Neural progenitor cell (in vitro differentiated cells): ENCODE results near the gene HRCT1. TPM values are rescaled to one million over a fixed set of nuclear protein-coding genes. Genes with fewer than 3 reads are reported as not detected.
"Not testable (repeated sequence)": the region's sequence is repeated elsewhere in the genome, so short reads cannot be mapped to it uniquely, and the experiment has no call there.

Source experiments
- DNase-seq: peaks from one replicate; pipeline ENCODE4 v3.0.0-alpha.2; 2016; ENCODE audit warnings: low spot score
- H2AFZ ChIP-seq: fragments of 200-600 bp; sonication (generic); replicated peaks from 2 replicates; pipeline ENCODE4 v1.6.1; 2016; ENCODE audit warnings: antibody characterized with exemption
- H3F3A ChIP-seq: fragments of 200-600 bp; sonication (generic); 2 replicates; pipeline ENCODE4 v1.6.1; 2016; ENCODE audit warnings: antibody characterized with exemption, low read depth
- H3K27ac ChIP-seq: fragments of 200-600 bp; sonication (generic); 2 replicates; pipeline ENCODE4 v1.5.1; 2016; ENCODE audit warnings: mild to moderate bottlenecking
- H3K27me3 ChIP-seq: fragments of 200-600 bp; sonication (generic); 2 replicates; pipeline ENCODE4 v1.6.1; 2016; ENCODE audit warnings: mild to moderate bottlenecking, moderate library complexity
- H3K36me3 ChIP-seq: fragments of 200-600 bp; sonication (generic); 2 replicates; pipeline ENCODE4 v1.5.1; 2016
- H3K4me1 ChIP-seq: fragments of 200-600 bp; sonication (generic); 2 replicates; pipeline ENCODE4 v1.6.1; 2016; ENCODE audit warnings: mixed run types
- H3K4me2 ChIP-seq: fragments of 200-600 bp; sonication (generic); 2 replicates; pipeline ENCODE4 v1.6.1; 2016
- H3K4me3 ChIP-seq: fragments of 200-600 bp; sonication (generic); 2 replicates; pipeline ENCODE4 v1.5.1; 2016
- H3K79me2 ChIP-seq: fragments of 200-600 bp; sonication (generic); 2 replicates; pipeline ENCODE4 v1.6.1; 2016; ENCODE audit warnings: low read depth
- H3K9ac ChIP-seq: fragments of 200-600 bp; sonication (generic); 2 replicates; pipeline ENCODE4 v1.6.1; 2016
- H3K9me3 ChIP-seq: fragments of 200-600 bp; sonication (generic); 2 replicates; pipeline ENCODE4 v1.5.1; 2016; ENCODE audit warnings: low read depth
- H4K20me1 ChIP-seq: fragments of 200-600 bp; sonication (generic); 2 replicates; pipeline ENCODE4 v1.6.1; 2016; ENCODE audit warnings: low read depth
- H3K27ac Mint-ChIP-seq: 3 replicates; pipeline ENCODE4 v1.8.0; 2021; ENCODE audit warnings: mixed read lengths
- H3K27me3 Mint-ChIP-seq: 2 replicates; pipeline ENCODE4 v1.8.0; 2022; ENCODE audit warnings: low read depth, mild to moderate bottlenecking, inconsistent platforms, moderate library complexity, mixed read lengths; ENCODE audit not compliant: insufficient read depth
- H3K36me3 Mint-ChIP-seq: 3 replicates; pipeline ENCODE4 v1.8.0; 2021; ENCODE audit warnings: mixed read lengths
- H3K4me1 Mint-ChIP-seq: 3 replicates; pipeline ENCODE4 v1.8.0; 2021; ENCODE audit warnings: mixed read lengths
- H3K4me3 Mint-ChIP-seq: 3 replicates; pipeline ENCODE4 v1.8.0; 2021; ENCODE audit warnings: mild to moderate bottlenecking, moderate library complexity, mixed read lengths
- H3K9me3 Mint-ChIP-seq: 3 replicates; pipeline ENCODE4 v1.8.0; 2020; ENCODE audit warnings: mixed read lengths
- CTCF ChIP-seq: fragments of 200-600 bp; sonication (generic); IDR thresholded peaks from 2 replicates; pipeline ENCODE4 v1.5.1; 2017; ENCODE audit warnings: antibody characterized with exemption, mild to moderate bottlenecking
- EZH2 ChIP-seq: fragments of 200-600 bp; sonication (generic); IDR thresholded peaks from 2 replicates; pipeline ENCODE4 v1.6.1; 2017; ENCODE audit warnings: antibody characterized with exemption, mild to moderate bottlenecking, moderate library complexity
- EZH2phosphoT487 ChIP-seq: fragments of 200-600 bp; sonication (generic); IDR thresholded peaks from 2 replicates; pipeline ENCODE4 v1.6.1; 2017; ENCODE audit warnings: antibody characterized with exemption
- total RNA-seq: library from RNA; depleted of rRNA; stranded (reverse); fragments of >200 nt; gene quantifications from 2 replicates; pipeline ENCODE4 v1.2.3, GENCODE V29; 2015; ENCODE audit warnings: low replicate concordance

The HRCT1 gene
- total RNA-seq, 1 donor from 2014 or later = not detected

GRCh38 chr9:35933550-35934067 is 27.6 kb downstream of the HRCT1 start:
- TF ChIP-seq CTCF (no peak), EZH2phosphoT487 (no peak)
- Mint-ChIP-seq H3K4me3 (no peak overlapping the region), H3K27ac (no peak overlapping the region), H3K27me3 (peaks cover 2% of the 10 kb centered on the region), H3K4me1 (no peaks in the 10 kb centered on the region), H3K9me3 (no peaks in the 10 kb centered on the region), H3K36me3 (peaks cover 1% of the 10 kb centered on the region)
- H3K27ac ChIP-seq = no peak overlapping the region
- H4K20me1 ChIP-seq = no peaks in the 10 kb centered on the region
- H3K27me3 ChIP-seq = peaks cover 6% of the 10 kb centered on the region
- H3K4me3 ChIP-seq = no peak overlapping the region
- no peaks in the 10 kb centered on the region for H3K9me3 ChIP-seq
- H2AFZ ChIP-seq = no peak overlapping the region
- H3K9ac ChIP-seq = no peak overlapping the region
- H3K36me3 ChIP-seq = no peaks in the 10 kb centered on the region
- no peak for DNase-seq
- no peaks in the 10 kb centered on the region for H3F3A ChIP-seq
- no peak overlapping the region for H3K4me2 ChIP-seq
- H3K79me2 ChIP-seq = no peaks in the 10 kb centered on the region
- no peaks in the 10 kb centered on the region for H3K4me1 ChIP-seq

GRCh38 chr9:35934069-35934468 is 28.1 kb downstream of the HRCT1 start:
- not testable (repeated sequence) for H3K9ac ChIP-seq, H3K9me3 ChIP-seq, H3K4me2 ChIP-seq, H3K27ac ChIP-seq, H3K36me3 Mint-ChIP-seq, H3K4me3 Mint-ChIP-seq, H3K79me2 ChIP-seq, H3K9me3 Mint-ChIP-seq, H3K4me3 ChIP-seq, H3K4me1 Mint-ChIP-seq, H3K36me3 ChIP-seq, H3F3A ChIP-seq, H4K20me1 ChIP-seq, H3K4me1 ChIP-seq, H3K27me3 Mint-ChIP-seq, DNase-seq, H3K27me3 ChIP-seq, H3K27ac Mint-ChIP-seq, H2AFZ ChIP-seq

DNA sequence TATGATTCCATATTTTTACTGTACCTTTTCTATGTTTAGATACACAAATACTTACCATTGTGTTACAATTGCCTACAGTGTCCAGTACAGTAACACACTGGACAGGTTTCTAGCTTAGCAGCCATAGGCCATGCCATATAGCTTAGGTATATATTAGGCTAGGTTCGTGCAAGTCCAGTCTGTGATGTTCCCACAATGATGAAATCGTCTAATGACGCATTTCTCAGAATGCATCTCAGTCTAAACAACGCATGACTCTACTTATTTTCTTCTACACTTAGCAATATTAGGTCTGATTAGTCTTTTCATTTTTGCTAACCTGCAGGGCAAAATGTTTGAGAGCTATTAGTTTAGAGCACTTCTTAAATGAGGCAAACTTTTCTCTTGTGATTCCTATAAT is 29.3 kb downstream of the HRCT1 start:
- peaks cover 1% of the 10 kb centered on the region for H3K36me3 Mint-ChIP-seq
- H3K79me2 ChIP-seq = no peaks in the 10 kb centered on the region
- no peak overlapping the region for H3K27ac Mint-ChIP-seq
- no peak overlapping the region for H2AFZ ChIP-seq
- no peaks in the 10 kb centered on the region for H3K4me1 ChIP-seq
- H3K4me2 ChIP-seq = no peak overlapping the region
- no peaks in the 10 kb centered on the region for H3K9me3 ChIP-seq
- H3K9me3 Mint-ChIP-seq = no peaks in the 10 kb centered on the region
- H3K4me3 Mint-ChIP-seq = no peak overlapping the region
- no peak for DNase-seq
- H3F3A ChIP-seq = no peaks in the 10 kb centered on the region
- H3K4me1 Mint-ChIP-seq = no peaks in the 10 kb centered on the region
- no peak overlapping the region for H3K4me3 ChIP-seq
- no peaks in the 10 kb centered on the region for H3K36me3 ChIP-seq
- H3K27me3 ChIP-seq = peaks cover 16% of the 10 kb centered on the region
- no peaks in the 10 kb centered on the region for H4K20me1 ChIP-seq
- TF ChIP-seq CTCF = no peak
- TF ChIP-seq EZH2phosphoT487 = no peak
- no peak for TF ChIP-seq EZH2
- no peak overlapping the region for H3K9ac ChIP-seq
- H3K27ac ChIP-seq = no peak overlapping the region
- peaks cover 2% of the 10 kb centered on the region for H3K27me3 Mint-ChIP-seq

- H3K27me3 ChIP-seq = peaks cover 22% of the 10 kb centered on the region
- Mint-ChIP-seq H3K9me3 (no peaks in the 10 kb centered on the region), H3K4me3 (no peak overlapping the region), H3K4me1 (no peaks in the 10 kb centered on the region), H3K27me3 (peaks cover 2% of the 10 kb centered on the region), H3K27ac (no peak overlapping the region), H3K36me3 (peaks cover 1% of the 10 kb centered on the region)
- no peaks in the 10 kb centered on the region for H3K9me3 ChIP-seq
- no peak overlapping the region for H3K4me2 ChIP-seq
- H3F3A ChIP-seq = no peaks in the 10 kb centered on the region
- H4K20me1 ChIP-seq = no peaks in the 10 kb centered on the region
- no peak overlapping the region for H3K27ac ChIP-seq
- DNase-seq = no peak
- no peaks in the 10 kb centered on the region for H3K36me3 ChIP-seq
- no peaks in the 10 kb centered on the region for H3K79me2 ChIP-seq
- no peak overlapping the region for H3K9ac ChIP-seq
- H3K4me1 ChIP-seq = no peaks in the 10 kb centered on the region
- no peak overlapping the region for H3K4me3 ChIP-seq
- H2AFZ ChIP-seq = no peak overlapping the region
- TF ChIP-seq CTCF (no peak), EZH2phosphoT487 (no peak), EZH2 (no peak)
These were observed 29.9 kb downstream of the HRCT1 start for GRCh38 chr9:35935755-35936509.
